CMK (cell line): ENCODE measurements around the gene SLC27A2.

Source experiments
- DNase-seq: peaks from one replicate; pipeline ENCODE4 v3.0.0-alpha.2; 2010; ENCODE audit warnings: low read depth

SLC27A2 gene

DNA sequence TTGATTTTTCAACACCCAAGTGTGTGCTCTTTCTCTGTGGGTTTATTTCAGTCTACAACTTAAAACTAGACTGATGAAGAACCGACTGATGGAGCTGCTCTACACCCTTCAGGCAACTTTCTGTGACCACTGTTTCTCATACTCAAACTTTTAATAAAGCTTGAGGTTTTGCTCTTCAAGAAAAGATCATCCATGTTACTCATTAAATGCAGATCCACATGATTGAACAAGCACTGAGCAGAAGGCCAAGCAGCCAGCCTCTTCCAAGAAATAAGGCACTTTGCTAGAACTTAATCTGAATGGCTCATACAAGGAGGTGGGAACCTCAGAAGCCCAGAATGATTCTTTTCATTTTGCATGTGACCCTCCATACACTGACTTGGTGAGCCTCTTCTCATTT, 8.7 kb downstream of the SLC27A2 start:
- no peak for DNase-seq

GRCh38 chr15:50192164-50192563, 10.2 kb downstream of the SLC27A2 start:
- no peak for DNase-seq

- DNase-seq, result no peak
Observed at GRCh38 chr15:50192926-50193620, 11.1 kb downstream of the SLC27A2 start.

- DNase-seq, result no peak
Observed at GRCh38 chr15:50202003-50202402, 20.0 kb downstream of the SLC27A2 start.

- DNase-seq, result no peak
Observed at GRCh38 chr15:50206020-50206419, 24.0 kb downstream of the SLC27A2 start.

DNA sequence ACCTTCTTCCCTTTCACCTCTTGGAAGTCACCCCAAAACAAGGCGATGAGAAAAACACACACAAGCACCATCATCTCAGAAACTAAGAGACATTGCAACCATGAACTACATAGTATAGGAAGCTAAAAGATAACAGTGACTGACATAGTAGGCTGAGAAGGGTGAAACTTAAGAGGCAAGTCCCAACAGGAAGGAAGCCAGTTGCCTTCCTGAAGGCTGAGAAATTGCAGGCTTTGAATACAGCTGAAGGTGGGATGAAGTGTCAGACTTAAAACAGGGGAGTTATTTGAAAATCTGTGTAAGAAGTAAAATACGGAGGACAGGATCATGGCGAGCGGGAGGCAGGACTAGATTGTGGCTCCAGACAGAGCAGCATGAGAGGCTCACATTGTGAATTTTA, 27.8 kb downstream of the SLC27A2 start:
- no peak for DNase-seq

DNA sequence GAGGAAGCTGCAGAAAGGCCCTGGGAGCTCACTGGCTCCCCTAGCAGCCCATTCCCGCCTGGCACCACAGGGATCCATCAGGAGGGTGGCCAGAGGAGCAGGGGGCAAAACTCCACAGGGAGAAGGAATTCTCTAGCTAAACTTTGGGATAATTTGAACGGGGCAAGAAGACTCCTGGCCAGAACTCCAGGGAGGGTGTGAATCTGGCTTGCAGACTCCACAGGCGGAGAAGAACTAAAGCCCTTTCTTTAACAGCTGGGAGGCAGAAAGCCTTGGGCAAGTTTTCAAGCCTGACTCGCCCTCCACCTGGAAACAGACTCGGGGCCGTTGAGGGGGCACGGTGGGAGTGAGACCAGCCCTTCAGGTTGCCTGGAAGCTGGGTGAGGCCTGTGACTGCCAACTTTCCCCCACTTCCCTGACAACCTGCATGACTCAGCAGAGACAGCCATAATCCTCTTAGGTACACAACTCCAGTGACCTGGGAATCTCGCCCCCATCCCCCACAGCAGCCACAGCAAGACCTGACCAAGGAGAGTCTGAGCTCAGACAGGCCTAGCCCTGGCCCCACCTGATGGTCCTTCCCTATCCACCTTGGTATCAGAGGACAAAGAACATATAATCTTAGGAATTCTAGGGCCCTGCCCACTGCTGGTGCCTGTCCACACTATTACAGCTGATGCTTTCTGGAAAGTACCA, 28.6 kb downstream of the SLC27A2 start:
- DNase-seq, result no peak

DNA sequence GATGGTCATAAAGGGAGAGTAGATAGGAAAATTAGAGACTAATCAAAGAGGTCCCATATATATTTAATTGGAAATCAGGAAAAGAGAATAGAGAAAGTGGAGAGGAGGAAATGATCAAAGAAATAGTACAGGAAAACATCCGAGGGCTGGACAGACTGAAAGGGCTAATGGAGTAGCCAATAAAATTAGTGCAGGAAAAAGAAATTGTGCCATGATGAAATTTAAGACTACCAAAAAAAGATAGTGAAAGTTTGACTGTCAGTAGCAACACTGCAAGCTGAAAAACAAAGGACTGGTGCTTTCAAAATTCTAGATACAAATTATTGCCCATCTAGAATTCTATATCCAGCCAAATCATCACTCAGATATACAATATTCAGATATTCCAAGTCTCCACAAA, 36.3 kb downstream of the SLC27A2 start:
- DNase-seq, result no peak

DNA sequence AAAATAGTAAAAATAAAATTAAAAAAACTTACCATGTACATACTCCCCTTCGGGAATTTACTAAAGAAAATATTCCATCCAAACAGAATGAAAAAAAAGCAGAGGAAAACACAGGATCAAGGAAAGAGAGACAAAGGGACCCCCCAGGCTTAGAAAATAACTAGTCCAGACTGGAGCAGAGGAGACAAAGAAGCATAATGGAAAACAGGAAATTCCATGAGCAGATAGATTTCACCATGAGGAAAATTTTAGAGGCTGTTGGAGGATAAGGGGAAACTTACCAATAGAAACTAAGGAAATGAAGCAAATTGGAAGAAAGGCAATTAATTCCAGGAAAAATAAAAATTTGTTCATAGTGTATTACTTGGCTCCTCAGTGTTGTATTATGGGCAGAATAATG, 36.7 kb downstream of the SLC27A2 start:
- no peak for DNase-seq

- DNase-seq, result no peak
Observed at GRCh38 chr15:50219820-50220219, 37.8 kb downstream of the SLC27A2 start.

DNA sequence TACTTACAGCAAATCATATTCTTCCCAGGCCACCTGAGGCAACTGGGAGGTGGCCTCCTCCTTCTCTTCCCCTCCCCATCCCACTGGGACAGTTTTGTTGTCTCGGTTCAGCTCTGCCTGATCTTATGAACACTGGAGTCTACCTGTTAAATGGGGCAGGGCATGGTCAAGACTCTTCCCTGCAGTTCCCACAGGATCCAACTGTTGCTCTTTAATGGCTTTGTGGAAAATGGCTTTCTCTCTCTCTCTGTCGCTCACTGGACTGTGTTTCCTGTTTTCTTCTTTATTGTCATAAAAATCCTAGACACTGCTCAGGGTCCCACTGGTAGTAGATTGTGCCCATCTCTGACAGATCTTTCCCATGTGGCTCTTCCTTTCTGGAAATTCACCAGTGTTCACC, 40.2 kb downstream of the SLC27A2 start:
- no peak for DNase-seq

GRCh38 chr15:50224606-50225005, 42.6 kb downstream of the SLC27A2 start:
- no peak for DNase-seq

GRCh38 chr15:50225057-50225456, 43.1 kb downstream of the SLC27A2 start:
- DNase-seq, result no peak

DNA sequence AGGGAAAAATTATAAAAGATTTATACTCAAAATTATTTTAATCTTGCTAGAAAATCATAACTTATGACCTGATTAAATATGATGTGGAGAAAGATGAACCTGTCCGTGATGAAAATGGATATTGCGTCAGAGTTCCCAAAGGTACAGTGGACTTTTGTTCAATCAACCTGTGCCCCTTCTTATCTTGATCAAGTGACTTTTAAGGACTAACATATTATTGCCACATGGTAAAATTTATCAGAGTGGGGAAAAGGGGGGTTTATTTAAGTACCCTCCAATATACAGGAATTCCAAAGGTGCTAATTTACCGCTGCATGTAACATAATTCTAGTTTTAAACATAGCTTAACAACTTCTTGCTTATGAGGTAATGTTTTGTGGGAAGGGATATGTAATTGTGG, 43.9 kb downstream of the SLC27A2 start:
- no peak for DNase-seq

DNA sequence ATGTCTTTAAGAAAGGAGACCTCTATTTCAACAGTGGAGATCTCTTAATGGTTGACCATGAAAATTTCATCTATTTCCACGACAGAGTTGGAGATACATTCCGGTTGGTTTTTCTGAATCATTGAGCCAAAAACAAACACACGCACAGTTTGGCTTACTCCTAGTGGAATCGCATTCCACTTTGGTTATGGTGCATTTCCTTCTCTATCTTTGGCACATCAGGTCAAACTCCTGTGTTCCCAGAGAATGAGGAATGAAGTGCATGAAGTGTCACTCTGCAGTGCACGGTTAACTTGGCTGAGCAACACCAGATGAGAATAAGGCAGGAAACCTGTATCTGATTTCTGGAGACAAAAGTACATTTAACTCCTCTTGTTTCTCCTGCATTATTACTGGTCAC, 45.1 kb downstream of the SLC27A2 start:
- DNase-seq, result no peak

DNA sequence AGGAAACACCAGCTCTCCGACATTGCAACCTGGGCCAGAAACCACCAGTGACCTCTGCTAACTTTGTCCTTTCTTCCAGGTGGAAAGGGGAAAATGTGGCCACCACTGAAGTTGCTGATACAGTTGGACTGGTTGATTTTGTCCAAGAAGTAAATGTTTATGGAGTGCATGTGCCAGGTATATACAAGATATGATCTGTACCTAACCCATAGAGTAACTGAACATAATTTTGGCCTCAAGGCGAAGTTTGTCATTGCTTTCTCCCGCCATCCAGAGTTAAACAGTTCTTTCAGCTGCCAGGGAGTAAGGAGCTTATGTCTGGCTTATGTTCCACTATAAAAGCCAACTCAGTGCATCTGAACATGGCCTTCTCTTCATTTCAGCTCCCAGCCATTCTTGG, 46.9 kb downstream of the SLC27A2 start:
- no peak for DNase-seq

GRCh38 chr15:50229336-50229735, 47.3 kb downstream of the SLC27A2 start:
- no peak for DNase-seq

DNA sequence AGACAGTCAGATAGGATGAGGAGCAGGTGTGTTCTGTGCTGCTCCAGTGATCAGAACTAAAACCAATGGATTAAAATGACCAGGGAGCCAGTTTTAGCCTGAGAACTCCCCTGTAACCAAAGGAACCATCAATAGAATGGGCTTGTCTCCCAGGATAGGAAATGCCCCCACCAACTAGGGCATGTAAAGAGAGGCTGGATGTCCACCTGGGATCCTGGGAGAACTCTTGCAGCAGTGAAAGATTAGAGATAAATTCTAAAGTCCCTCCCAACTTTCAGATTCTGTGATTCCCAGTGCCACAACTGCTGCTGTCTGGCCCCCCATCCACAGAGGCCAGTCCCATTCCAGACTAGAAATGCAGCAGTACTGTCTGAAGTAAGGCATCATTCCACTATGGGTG, 49.8 kb downstream of the SLC27A2 start:
- DNase-seq, result no peak

- DNase-seq, result no peak
Observed at GRCh38 chr15:50232791-50233190, 50.8 kb downstream of the SLC27A2 start.

DNA sequence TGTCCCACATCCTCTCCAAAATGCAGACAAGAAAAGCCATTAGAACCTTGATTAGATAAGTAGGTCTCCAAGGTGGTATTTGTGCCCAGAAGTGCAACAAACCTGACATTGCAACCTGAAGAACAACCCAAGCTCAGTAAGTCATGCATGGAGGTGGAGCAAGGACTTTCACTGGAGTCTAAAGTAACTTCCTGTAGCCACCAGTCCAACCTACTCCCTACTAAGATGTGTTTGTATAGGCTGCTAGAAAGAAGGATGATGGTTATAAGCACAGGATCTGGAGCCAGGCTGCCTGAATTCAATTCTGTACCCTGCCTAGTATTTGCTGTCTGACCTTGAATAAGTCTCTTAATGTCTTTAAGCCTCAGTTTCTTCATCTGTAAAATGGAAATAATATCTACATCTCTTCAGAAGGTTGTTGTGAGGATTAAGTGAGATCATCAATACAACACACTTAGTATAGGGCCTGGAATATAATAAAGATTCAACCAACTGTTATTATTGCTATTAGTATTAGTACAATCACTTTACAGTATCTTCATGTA, 51.3 kb downstream of the SLC27A2 start:
- no peak for DNase-seq

GRCh38 chr15:50234764-50235163, 52.8 kb downstream of the SLC27A2 start:
- DNase-seq, result no peak

- DNase-seq, result no peak
Observed at GRCh38 chr15:50235794-50236193, 53.8 kb downstream of the SLC27A2 start.

DNA sequence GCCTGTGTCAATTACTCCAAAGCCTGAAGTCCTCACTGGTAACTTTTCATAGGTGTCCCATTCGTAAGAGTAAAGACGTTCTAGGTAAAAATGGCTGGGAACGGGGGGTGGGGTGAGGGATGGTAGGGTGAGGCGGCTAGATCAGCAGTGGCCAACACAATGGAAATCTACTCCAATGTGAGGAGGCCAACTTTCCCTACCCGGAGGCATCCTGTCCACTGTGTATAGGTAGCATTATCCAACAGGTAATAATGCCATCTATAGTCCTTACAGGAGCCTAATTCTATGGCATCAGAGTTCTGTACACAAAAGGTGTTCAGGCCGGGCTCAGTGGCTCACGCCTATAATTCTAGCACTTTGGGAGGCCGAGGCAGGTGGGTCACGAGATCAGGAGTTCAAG, 54.4 kb downstream of the SLC27A2 start:
- DNase-seq, result no peak

GRCh38 chr15:50238255-50238654, 56.3 kb downstream of the SLC27A2 start:
- no peak for DNase-seq
